EL (cell line): Measurements from ENCODE around the gene NEUROG2.

ENCODE experiments used
- DNase-seq: peaks from one replicate; pipeline ENCODE4 v3.0.0-alpha.2; 2016

The NEUROG2 gene

GRCh38 chr4:112472318-112472717, 43.7 kb downstream of the NEUROG2 start:
- no peak for DNase-seq
